K562 (cell line): ENCODE measurements around the gene TAF1B. TPM values are rescaled to one million over a fixed set of nuclear protein-coding genes. Genes with fewer than 3 reads are reported as not detected.
"Not testable (repeated sequence)": the region's sequence is repeated elsewhere in the genome, so short reads cannot be mapped to it uniquely, and the experiment has no call there.

Experiments used
- ATAC-seq: fragments of 200-7000 bp; cut with Tn5 transposase; 3 replicates; pipeline ENCODE4 v1.9.1; 2020; ENCODE audit warnings: moderate library complexity
- BruUV-seq: library from RNA; stranded (reverse); fragments of 400-500 nt; replicated peaks from 2 replicates; lab custom pipeline; 2021; lab: Mats Ljungman, UMichigan
- CTCF ChIA-PET: fragments of 300-600 bp; formaldehyde crosslinking; extraction: SDS; loops from one replicate; lab custom pipeline; 2021; ENCODE audit warnings: low intra/inter-chr PET ratio; lab: Yijun Ruan, JAX
- POLR2A ChIA-PET: fragments of 300-600, 350-650 bp; sonication (Branson Sonifier 250); formaldehyde crosslinking; extraction: SDS; loops from one replicate; lab custom pipeline; 2021; ENCODE audit warnings: antibody characterized with exemption, inconsistent platforms; lab: Yijun Ruan, JAX
- DNase-seq, 4 experiments: peaks; one replicate each; pipeline versions ENCODE4 v3.0.0 to v3.0.0-alpha.2; 2011 to 2018; ENCODE audit warnings: low spot score in 3 of 4, mixed read lengths in 3 of 4; ENCODE audit errors: extremely low read depth in 1 of 4
- FAIRE-seq: peaks from 2 replicates; lab custom pipeline; 2011; peaks lifted over from hg19 to GRCh38; lab: Jason Lieb, UNC
- H2AFZ ChIP-seq: 2 replicates; pipeline ENCODE4 v1.6.0; 2011; ENCODE audit warnings: low read depth, low read length, control low read depth, inconsistent platforms
- H3K27ac ChIP-seq: fragments of 200-600 bp; 3 replicates; pipeline ENCODE4 v1.8.0; 2011; ENCODE audit warnings: low read depth, mild to moderate bottlenecking, control low read depth, inconsistent platforms, low read length, moderate library complexity, mixed read lengths; ENCODE audit errors: extremely low read depth
- H3K27me3 ChIP-seq, 2 experiments: fragments of 300-600 bp in 1 of 2; 2 replicates in 1 of 2; 3 replicates in 1 of 2; pipeline versions ENCODE4 v1.6.0 to v1.8.0; 2011; ENCODE audit warnings: inconsistent platforms in 2 of 2, low read length in 2 of 2, mild to moderate bottlenecking in 1 of 2, mixed read lengths in 1 of 2, moderate library complexity in 1 of 2; ENCODE audit not compliant: control insufficient read depth in 2 of 2, insufficient read depth in 2 of 2
- H3K36me3 ChIP-seq: fragments of 300-600 bp; 3 replicates; pipeline ENCODE4 v1.8.0; 2011; ENCODE audit warnings: mild to moderate bottlenecking, low read length, inconsistent platforms; ENCODE audit not compliant: control insufficient read depth, insufficient read depth
- H3K4me1 ChIP-seq, 2 experiments: fragments of 200-600 bp in 1 of 2; replicated peaks in 1 of 2; 2 replicates in 1 of 2; 3 replicates in 1 of 2; pipeline versions ENCODE4 v1.5.1 to v1.8.0; 2011; ENCODE audit warnings: inconsistent platforms in 2 of 2, low read length in 2 of 2, mild to moderate bottlenecking in 1 of 2, mixed read lengths in 1 of 2, moderate library complexity in 1 of 2; ENCODE audit not compliant: control insufficient read depth in 2 of 2, insufficient read depth in 2 of 2
- H3K4me2 ChIP-seq: 2 replicates; pipeline ENCODE4 v1.6.1; 2011; ENCODE audit warnings: low read length, control low read depth, inconsistent platforms, mixed read lengths; ENCODE audit not compliant: insufficient read depth
- H3K4me3 ChIP-seq: fragments of 200-600 bp; sonication (generic), shearing (Covaris generic); 2 replicates; pipeline ENCODE4 v1.5.1; 2016; ENCODE audit warnings: control low read depth, inconsistent platforms
- H3K79me2 ChIP-seq: fragments of 200-600 bp; 3 replicates; pipeline ENCODE4 v1.8.0; 2011; ENCODE audit warnings: low read length, inconsistent platforms; ENCODE audit not compliant: control insufficient read depth, insufficient read depth
- H3K9ac ChIP-seq, 2 experiments: 2 replicates each; pipeline versions ENCODE4 v1.6.0 to v1.6.1; 2011; ENCODE audit warnings: low read depth in 2 of 2, low read length in 2 of 2, control low read depth in 1 of 2, inconsistent platforms in 1 of 2, mild to moderate bottlenecking in 1 of 2, mixed read lengths in 1 of 2; ENCODE audit not compliant: insufficient read depth in 1 of 2
- H3K9me1 ChIP-seq: one replicate; pipeline ENCODE4 v1.6.0; 2011; ENCODE audit warnings: inconsistent platforms, mild to moderate bottlenecking, low read length, moderate library complexity; ENCODE audit not compliant: control insufficient read depth, insufficient read depth
- H3K9me3 ChIP-seq: replicated peaks from 2 replicates; pipeline ENCODE4 v1.5.1; 2011; ENCODE audit warnings: low read depth, low read length, inconsistent platforms; ENCODE audit not compliant: control insufficient read depth, insufficient read depth
- H4K20me1 ChIP-seq: replicated peaks from 2 replicates; pipeline ENCODE4 v1.6.1; 2011; ENCODE audit warnings: low read length, inconsistent platforms, mixed read lengths; ENCODE audit not compliant: control insufficient read depth, insufficient read depth
- ADNP ChIP-seq: fragments of 200-800 bp; sonication (Bioruptor generic); IDR thresholded peaks from 2 replicates; pipeline ENCODE4 v1.6.1; 2016; ENCODE audit warnings: missing genetic modification characterization, missing compliant biosample characterization
- BCOR ChIP-seq: fragments of 450-650 bp; IDR thresholded peaks from 2 replicates; pipeline ENCODE4 v1.6.1; 2016
- CGGBP1 ChIP-seq: fragments of 250-450 bp; sonication (Bioruptor Pico); IDR thresholded peaks from 2 replicates; pipeline ENCODE4 v1.9.0; 2021; ENCODE audit warnings: mild to moderate bottlenecking
- DIDO1 ChIP-seq: fragments of 450-650 bp; IDR thresholded peaks from 2 replicates; pipeline ENCODE4 v1.6.1; 2016; ENCODE audit warnings: low read depth, missing biosample characterization, missing genetic modification characterization
- DLX4 ChIP-seq: fragments of 250-450 bp; sonication (Bioruptor Pico); IDR thresholded peaks from 2 replicates; pipeline ENCODE4 v1.6.1; 2021; ENCODE audit warnings: mild to moderate bottlenecking
- EWSR1 ChIP-seq: fragments of 450-650 bp; IDR thresholded peaks from 2 replicates; pipeline ENCODE4 v1.6.1; 2018; ENCODE audit warnings: borderline replicate concordance, mild to moderate bottlenecking, low read depth, moderate library complexity; ENCODE audit not compliant: partially characterized antibody
- KDM1A ChIP-seq, 2 experiments: fragments of 450-650 bp; IDR thresholded peaks; 2 replicates each; pipeline ENCODE4 v1.6.1; 2016; ENCODE audit warnings: mild to moderate bottlenecking in 2 of 2
- MCM2 ChIP-seq: fragments of 450-650 bp; IDR thresholded peaks from 2 replicates; pipeline ENCODE4 v1.6.1; 2017; ENCODE audit warnings: low read depth, mild to moderate bottlenecking
- NCOA4 ChIP-seq: fragments of 450-650 bp; IDR thresholded peaks from 2 replicates; pipeline ENCODE4 v1.6.1; 2018; ENCODE audit warnings: mild to moderate bottlenecking; ENCODE audit not compliant: partially characterized antibody
- OTX1 ChIP-seq: fragments of 450-650 bp; formaldehyde crosslinking; IDR thresholded peaks from 2 replicates; pipeline ENCODE4 v1.4.0; 2022; ENCODE audit warnings: mild to moderate bottlenecking
- POLR2H ChIP-seq: IDR thresholded peaks from 2 replicates; pipeline ENCODE4 v1.6.1; 2016; ENCODE audit warnings: missing genetic modification characterization, low read depth, mild to moderate bottlenecking, control low read depth, missing compliant biosample characterization, moderate library complexity
- RAD51 ChIP-seq: fragments of 450-650 bp; IDR thresholded peaks from 2 replicates; pipeline ENCODE4 v1.7.1; 2016; ENCODE audit warnings: low read depth, mild to moderate bottlenecking, borderline replicate concordance
- RBM25 ChIP-seq: fragments of 200-400 bp; formaldehyde crosslinking; IDR thresholded peaks from 2 replicates; pipeline ENCODE4 v1.6.1; 2018; ENCODE audit warnings: low read length, low read depth, moderate library complexity; ENCODE audit not compliant: severe bottlenecking
- RUNX1 ChIP-seq: sonication (generic); IDR thresholded peaks from 2 replicates; pipeline ENCODE4 v1.6.1; 2016; ENCODE audit warnings: antibody characterized with exemption, low read depth
- SP1 ChIP-seq: sonication (generic); formaldehyde crosslinking; IDR thresholded peaks from 2 replicates; pipeline ENCODE4 v1.8.1; 2022; ENCODE audit warnings: mild to moderate bottlenecking, missing genetic modification reagents
- TARDBP ChIP-seq: fragments of 450-650 bp; IDR thresholded peaks from 2 replicates; pipeline ENCODE4 v1.6.1; 2016
- ZEB2 ChIP-seq: fragments of 450-650 bp; IDR thresholded peaks from 2 replicates; pipeline ENCODE4 v1.6.1; 2016
- ZNF146 ChIP-seq: IDR thresholded peaks from one replicate; pipeline ENCODE4 v1.6.1; 2018; ENCODE audit warnings: missing compliant biosample characterization; ENCODE audit not compliant: unreplicated experiment
- WGBS: fragments of 100-300 bp; shearing (Covaris generic); methylation state at CpG from one replicate; pipeline ENCODE4 v1.1.6; 2016; ENCODE audit warnings: low coverage, mixed read lengths; ENCODE audit not compliant: insufficient coverage; ENCODE audit errors: missing lambda C conversion rate; 5-methylcytosine and 5-hydroxymethylcytosine counted together
- in situ Hi-C: fragments of 300-500 bp; cut with MboI; formaldehyde crosslinking; loops from 4 replicates; pipeline ENCODE4 v1.15.0; 2018; ENCODE audit warnings: inconsistent platforms, mixed read lengths
- intact Hi-C: fragments of 100-400 bp; cut with micrococcal nuclease; formaldehyde crosslinking; loops from 2 replicates; pipeline ENCODE4 v1.14.2; 2022
- polyA plus RNA-seq, 8 experiments: library from polyadenylated mRNA; depleted of rRNA in 4 of 8; stranded (reverse) in 5 of 8; unstranded in 3 of 8; fragments of >200 nt; fragmentation: Nextera tagmentation in 2 of 8; fragmentation: Illumina TruSeq in 1 of 8; extraction: Ambion mirVana in 2 of 8; extraction: Trizol in 1 of 8; gene quantifications; 2 replicates each; pipeline versions ENCODE4 v1.2.1 to v1.2.3, GENCODE V29; 2011 to 2014; ENCODE audit warnings: inconsistent platforms in 1 of 8, missing spikeins in 1 of 8
- total RNA-seq, 7 experiments: library from RNA; depleted of rRNA in 6 of 7; stranded (reverse); fragments of >200 nt in 6 of 7; fragmentation: Illumina TruSeq in 2 of 7; extraction: Trizol in 2 of 7; gene quantifications; 2 replicates each; pipeline versions ENCODE4 v1.2.1 to v1.2.3, GENCODE V29; 2011 to 2021; ENCODE audit warnings: low replicate concordance in 1 of 7

The TAF1B gene
- total and polyA plus RNA-seq, 9 of the 15 experiments (the other 6 are each of a cell fraction or from before 2014, with no cell fraction given), result 8.8 to 25.1 (median 17.3) TPM

GRCh38 chr2:9835068-9835467 lies 8.2 kb upstream of the TAF1B start:
- peaks cover 0 to 17% of the 10 kb centered on the region in 2 experiments; a peak in 3 of 5 replicates for H3K4me1 ChIP-seq
- H2AFZ ChIP-seq, ATAC-seq, FAIRE-seq, DNase-seq: not testable (repeated sequence)
- peak; percentile 56 for TF ChIP-seq ZNF146
- TF ChIP-seq RBM25, result peak; percentile 29
- TF ChIP-seq, all 486 proteins: peak for 2; not testable (repeated sequence) for 484
- CTCF ChIA-PET, H3K4me3 ChIP-seq, H4K20me1 ChIP-seq, H3K27ac ChIP-seq, intact Hi-C loops, H3K36me3 ChIP-seq, BruUV-seq, H3K9me1 ChIP-seq, H3K9ac ChIP-seq, H3K79me2 ChIP-seq, POLR2A ChIA-PET, in situ Hi-C loops, H3K9me3 ChIP-seq, H3K27me3 ChIP-seq, H3K4me2 ChIP-seq: not testable (repeated sequence)
- 4% methylated on average over 1 of the region's 1 CpG for WGBS

- Histone ChIP-seq H3K27ac (no peak overlapping the region), H2AFZ (peak overlapping the region; percentile 45; the same call in 1 of the 2 replicates), H3K9ac (no peak overlapping the region), H3K4me2 (no peak overlapping the region), H3K79me2 (no peaks in the 10 kb centered on the region), H3K4me3 (no peak overlapping the region), H3K9me1 (peaks cover 4% of the 10 kb centered on the region), H3K9me3 (no peaks in the 10 kb centered on the region), H3K36me3 (no peaks in the 10 kb centered on the region), H3K4me1 (peaks cover 0 to 10% of the 10 kb centered on the region in 2 experiments; a peak in 3 of 5 replicates), H3K27me3 (no peaks in the 10 kb centered on the region), H4K20me1 (no peaks in the 10 kb centered on the region)
- intact Hi-C loops (no loop called here), in situ Hi-C loops (no loop called here)
- WGBS, result 43% methylated on average over 3 of the region's 3 CpGs
- ChIA-PET POLR2A (no interaction called here), CTCF (interaction anchor here (0.6 kb wide), 1 partner anchor 208 kb away, joined by 4 read pairs; no protein-coding TSS in a partner anchor)
- DNase-seq, result no peak
- no peak for ATAC-seq
- BruUV-seq, result no TSS peak
- FAIRE-seq, result no peak
- TF ChIP-seq MCM2 (no peak), RUNX1 (no peak), CGGBP1 (CRISPR knock-in tag) (no peak), SP1 (no peak), OTX1 (CRISPR knock-in tag) (no peak), DIDO1 (tag) (no peak), BCOR (peak; percentile 78), POLR2H (tag) (no peak), ADNP (tag) (peak; percentile 78), TARDBP (no peak), EWSR1 (no peak), RBM25 (peak; percentile 85), NCOA4 (no peak), DLX4 (CRISPR knock-in tag) (no peak), RAD51 (no peak), ZEB2 (no peak), KDM1A (IDR thresholded peaks at IDR 0.05) (peak; percentile 38 to 65; a peak in 2 of 4 replicates)
Measured at GRCh38 chr2:9836074-9836473, 7.2 kb upstream of the TAF1B start.
